ENCODE data around the gene TGFBR1.
"Not testable (repeated sequence)": the region's sequence is repeated elsewhere in the genome, so short reads cannot be mapped to it uniquely, and the experiment has no call there.

The TGFBR1 gene

DNA sequence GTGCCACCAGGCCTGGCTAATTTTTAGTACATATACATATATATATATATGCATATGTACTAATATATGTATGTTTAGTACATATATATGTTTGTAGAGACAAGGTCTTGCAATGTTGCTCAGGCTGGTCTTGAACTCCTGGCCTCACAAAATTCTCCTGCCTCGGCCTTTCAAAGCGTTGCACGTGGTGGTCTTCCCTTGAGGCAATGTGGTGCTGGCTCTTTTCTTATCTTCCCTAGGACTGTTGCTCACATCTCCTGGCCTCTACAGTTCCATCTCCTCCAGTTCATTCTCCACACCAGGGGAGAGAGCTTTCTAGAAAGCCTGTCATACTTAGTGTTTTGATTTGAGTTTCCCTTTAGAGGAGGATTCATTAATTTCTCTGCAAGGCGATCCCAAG lies 28.9 kb upstream of the TGFBR1 start:
- DNase-seq (ENCODE audit: low read depth) = no peak

DNA sequence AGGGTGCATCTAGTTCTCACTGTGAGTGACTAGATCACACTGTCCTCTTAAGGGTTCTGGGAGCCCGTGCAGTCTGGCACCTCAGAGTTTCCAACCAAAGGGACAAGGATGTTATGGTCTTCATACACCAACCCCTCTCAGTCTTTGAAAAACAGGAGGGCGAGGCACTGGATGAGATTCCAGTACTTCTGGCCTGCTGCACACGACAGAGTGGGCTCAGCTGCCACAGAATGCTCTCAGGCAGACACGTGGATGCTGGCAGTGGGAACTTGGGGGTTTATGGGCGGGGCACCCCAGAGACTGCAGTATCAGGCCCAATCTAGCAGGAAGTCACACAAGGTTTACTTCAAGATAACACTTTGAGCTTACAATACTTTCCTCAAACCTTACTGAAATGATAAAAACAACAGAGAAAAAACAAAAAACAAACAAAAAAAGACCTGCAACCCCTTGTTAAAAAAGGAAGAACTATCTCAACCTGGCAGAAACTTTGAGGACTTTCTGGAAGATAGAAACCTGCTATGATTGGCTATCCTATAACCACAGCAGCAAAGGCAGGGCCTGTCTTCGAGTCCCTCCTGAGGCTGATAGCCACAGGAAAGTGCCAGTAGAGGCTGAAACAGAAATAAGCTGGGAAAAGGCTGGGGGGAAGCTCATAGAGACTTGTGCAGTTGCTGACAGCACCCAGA lies 28.3 kb upstream of the TGFBR1 start:
- DNase-seq (ENCODE audit: low read depth) = peak; percentile 36

DNA sequence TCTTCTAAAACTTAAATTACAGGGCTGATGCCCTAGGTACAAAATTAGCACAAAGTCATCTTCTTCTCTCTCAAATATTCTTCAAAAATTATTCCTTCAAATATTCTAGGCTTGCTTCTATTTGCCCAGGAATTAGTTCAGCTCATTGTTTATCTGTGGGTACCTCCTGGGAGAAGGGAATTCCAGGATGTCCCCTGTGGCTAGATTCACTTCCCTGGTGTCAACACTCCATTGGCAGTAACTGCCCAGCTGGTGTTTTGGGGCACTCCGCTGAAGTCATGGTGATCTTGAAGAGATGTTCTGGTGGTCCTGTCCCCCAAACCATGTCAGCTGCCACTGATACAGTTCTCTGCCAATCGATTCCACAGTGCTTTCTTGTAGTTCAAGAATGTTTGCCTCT lies 26.2 kb upstream of the TGFBR1 start:
- no peak for DNase-seq (ENCODE audit: low read depth)

DNA sequence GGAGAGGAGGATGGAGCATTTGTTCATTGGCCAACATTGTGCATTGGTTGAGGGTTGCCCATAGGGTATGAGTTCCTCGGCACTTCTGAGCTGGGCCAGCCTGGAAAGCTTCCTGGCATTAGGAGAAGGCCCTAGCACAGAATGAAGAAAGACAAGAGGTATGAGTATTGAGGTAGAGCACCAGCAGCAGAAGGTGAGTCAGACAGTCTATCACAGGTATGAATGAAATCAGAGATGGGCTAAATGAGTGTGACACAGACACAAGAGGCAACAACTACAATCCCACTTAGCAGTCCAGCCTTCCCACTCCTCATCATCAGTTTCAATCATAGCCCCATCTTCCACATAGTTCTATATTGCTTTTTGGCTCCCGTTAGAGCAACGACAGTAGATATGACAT lies 25.4 kb upstream of the TGFBR1 start:
- no peak for DNase-seq (ENCODE audit: low read depth)

DNA sequence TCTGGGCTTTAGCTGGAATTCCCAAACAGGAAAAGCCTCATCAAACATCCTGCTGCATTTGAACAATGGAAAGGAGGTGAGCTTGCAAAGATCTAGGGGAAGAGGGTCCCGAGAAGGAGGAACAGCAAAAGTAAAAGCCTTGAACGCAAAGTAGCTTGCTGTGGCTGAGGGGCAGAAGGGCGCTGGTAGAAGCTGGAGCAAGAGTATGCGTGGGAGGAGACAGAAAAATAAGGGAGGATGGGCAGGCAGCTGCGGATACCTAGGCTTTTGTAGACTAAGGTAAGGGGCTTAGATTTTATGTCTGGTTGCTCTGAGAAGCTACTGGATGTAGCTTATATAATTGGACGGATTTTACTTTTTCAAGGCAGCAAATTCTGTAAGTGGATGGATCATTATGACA lies 21.9 kb upstream of the TGFBR1 start:
- DNase-seq (ENCODE audit: low read depth) = no peak

DNA sequence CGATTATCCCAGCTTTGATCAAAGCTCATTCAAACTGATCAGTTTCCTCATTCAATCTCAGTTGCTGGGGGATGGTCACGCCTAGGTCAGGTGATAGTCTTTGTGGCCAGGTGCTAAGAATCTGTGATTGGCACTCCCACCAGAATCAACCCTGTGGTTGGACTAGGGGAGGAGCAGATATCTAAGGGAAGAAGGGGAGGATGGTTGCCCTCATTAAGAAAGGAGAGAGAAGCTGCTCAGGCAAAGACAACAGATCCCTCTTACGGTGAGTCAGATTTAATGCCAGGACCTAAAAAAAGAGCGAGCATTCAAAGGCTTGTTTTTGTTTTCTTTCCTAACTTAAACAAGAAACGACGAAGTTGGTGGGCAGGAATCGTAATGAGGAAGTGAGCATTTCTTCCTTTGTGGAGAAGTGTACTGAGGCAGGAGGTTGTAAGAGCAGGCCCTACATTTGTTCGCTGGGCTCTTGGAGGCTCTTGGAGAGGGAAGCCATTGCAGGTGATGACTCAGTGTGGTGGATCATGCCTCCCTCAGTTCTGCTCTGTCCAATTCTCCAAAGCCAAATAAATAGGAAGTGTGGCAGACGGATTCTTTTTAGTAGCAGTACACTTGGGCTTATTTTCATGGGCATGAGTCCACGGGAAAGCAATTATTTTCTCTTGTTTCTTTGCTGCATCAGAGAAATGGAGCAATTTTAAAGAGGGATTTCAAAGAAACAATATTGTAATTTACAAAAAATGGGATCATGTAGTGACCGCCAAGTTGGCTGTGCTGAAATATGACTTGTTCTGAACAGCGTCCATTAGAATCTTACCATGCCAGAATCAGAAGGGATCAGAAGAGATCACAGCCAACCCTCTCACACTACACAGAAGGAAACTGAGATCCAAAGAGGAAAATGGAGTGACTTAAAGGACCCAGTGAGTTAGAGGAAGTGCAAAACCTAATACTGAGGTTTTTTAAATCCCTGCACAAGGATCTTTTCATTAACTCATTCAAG lies 18.7 kb upstream of the TGFBR1 start:
- no peak for DNase-seq (ENCODE audit: low read depth)

DNA sequence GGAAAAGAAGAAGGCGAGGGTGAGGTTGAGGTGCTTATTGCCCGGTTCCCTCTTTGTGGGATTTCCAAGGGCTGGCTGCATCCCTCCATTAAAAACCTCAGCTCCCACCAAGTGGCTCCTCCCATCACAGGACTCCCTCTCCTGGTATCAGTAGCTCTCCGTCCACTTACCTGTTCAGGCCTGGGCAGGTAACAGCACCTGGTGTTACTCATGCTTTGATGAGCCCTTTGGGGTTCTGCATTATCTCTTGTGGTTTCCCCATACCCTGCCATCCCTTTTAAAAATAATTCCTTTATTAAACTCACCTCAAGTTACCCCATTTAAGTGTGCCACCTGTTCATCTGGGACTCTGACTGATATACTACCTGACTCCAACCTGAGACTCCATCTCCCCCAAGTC lies 17.5 kb upstream of the TGFBR1 start:
- DNase-seq (ENCODE audit: low read depth) = no peak

DNA sequence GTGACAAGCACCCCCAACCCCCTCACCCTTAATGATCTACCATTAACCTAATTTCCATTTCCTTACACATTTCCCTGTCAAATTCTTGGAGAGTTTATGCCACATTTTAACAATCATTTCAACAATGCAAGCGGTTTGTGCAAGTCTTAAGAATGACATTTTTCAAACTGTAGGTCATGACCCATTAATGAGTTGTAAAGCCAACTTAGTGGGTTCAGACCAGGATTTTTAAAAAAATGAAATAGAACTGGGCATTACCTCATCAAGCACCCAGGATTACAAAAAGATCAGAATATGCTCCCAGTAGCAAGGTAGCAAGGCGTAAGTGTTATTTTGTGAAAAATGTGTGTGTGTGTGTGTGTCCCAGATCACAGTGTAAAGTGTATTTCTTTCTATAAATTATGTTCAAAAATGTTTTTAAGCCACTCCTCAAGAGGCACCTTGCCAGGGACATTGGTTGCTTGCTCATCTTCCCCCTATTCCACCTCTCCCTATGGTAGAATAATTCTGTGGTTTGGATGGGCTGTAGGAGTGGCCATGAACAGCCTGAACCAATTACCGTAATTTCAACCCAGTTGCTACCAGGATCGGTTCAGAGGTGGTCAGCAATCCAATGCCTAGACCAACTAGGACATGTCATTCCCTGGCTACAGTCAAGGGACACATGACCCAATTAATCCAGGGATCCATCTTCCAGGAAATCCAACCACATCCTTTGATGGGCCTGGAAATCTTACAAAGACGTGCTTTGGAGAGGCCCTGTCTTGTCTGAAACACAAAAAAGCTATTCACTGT lies 14.4 kb upstream of the TGFBR1 start:
- DNase-seq (ENCODE audit: low read depth) = no peak

DNA sequence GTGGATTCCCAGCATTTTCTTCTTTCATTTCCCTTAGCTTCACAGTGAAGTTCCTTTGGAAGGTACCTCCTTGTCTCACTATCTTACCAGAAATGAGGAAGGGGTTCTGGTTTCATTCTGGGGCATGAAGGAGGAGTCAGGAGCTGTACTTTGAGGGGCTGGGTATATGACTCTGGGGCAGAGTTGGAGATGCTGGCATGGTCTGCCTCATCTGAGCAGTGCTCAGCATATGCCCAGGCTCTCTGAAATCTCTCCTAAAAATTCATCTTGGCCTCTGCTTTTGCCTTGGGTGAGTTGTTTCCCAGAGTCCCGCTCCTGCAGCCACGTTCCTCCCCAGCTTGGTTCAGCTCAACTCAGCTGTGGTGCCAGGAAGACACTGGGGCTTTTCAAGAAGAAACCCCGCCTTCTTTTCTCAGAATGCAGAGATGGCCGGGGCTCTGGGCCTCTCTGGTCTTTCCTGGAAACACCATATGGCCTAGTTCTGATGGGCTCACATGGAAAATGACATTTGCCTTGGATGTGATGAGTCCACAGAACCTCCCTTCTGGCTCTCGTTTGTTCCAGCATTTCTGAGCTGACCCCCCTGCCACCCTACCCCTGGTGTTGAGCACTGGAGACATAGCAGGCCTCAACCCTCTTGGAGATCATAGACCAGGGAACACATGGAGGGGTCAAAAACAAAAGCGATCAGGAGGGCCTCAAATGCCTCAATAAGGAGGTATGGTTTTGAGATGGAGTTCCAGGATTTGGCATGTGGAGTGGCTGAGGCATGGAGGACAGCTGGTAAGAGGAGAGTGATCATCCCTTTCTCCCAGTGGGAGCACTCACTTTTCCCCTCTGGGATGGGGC lies 12.0 kb upstream of the TGFBR1 start:
- DNase-seq (ENCODE audit: low read depth) = no peak

DNA sequence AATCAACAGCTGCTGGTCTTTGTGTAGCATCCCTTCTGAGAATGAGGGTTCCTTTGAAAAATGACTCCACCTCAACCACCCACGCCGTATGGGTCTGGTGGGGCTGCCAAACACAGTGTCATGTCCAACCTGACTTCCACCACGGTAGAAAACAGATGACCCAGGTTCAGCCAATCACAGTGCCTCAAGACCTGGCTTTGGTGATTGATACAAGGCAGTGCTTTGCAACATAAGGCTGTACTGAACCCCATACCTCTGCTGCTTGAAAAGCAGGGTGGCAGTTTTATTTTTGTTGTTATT lies 11.5 kb upstream of the TGFBR1 start:
- no peak for DNase-seq (ENCODE audit: low read depth)

DNA sequence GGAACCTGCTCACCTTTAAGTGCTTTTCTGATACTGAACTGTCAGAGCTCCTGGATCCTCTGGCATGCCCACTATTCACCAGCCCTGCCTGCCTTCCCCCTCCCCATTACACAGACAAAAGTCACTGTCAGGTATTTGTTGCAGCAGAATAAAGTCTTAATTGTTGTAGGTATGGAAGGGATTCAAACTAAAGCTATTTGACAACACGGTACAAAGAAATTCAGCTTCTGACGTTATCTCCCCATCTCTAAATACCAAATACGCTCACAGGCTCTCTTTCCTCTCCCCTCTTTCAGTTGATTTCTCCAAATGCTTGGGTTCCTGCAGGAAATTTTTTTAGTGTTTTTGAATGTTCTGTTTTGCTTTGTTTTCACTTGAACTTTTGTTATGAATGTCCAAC lies 9.3 kb upstream of the TGFBR1 start:
- no peak for DNase-seq (ENCODE audit: low read depth)

DNA sequence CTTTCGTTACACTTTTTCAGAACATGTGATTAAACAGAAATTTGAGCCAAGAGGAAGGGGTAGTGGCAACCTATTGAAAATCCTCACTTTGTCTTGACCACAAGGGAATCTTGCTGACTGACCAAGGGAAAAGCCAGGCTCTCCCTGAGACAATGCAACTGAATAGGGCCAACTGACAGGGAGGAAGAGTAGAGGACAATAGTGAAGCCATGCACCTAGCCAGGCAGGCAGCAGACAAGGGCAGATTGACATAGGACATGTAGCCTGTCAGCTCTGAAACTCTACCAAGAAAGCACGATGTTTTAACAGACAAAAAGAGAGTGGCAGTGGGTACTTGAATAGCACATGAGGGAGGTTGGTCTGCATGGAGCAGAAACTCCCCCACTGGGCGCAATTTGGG lies 8.5 kb upstream of the TGFBR1 start:
- no peak for DNase-seq (ENCODE audit: low read depth)

DNA sequence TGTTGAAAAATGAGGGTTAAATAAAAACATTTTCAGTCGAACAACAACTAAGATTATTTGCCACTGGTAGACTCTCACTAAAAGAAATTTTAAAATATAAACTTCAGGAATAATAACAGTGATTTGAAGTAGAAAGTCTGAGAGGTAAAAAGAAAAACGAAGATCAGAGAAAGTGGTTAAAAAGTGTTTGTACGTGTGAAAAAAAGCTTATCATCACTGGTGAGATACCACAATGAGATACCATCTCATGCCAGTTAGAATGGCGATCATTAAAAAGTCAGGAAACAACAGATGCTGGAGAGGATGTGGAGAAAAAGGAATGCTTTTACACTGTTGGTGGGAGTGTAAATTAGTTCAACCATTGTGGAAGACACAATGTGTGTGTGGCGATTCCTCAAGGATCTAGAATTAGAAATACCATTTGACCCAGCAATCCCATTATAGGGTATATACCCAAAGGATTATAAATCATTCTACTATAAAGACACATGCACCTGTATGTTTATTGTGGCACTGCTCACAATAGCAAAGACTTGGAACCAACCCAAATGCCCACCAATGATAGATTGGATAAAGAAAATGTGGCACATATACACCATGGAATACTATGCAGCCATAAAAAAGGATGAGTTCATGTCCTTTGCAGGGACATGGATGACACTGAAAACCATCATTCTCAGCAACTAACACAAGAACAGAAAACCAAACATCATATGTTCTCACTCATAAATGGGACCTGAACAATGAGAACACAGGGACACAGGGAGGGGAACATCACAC lies 4.9 kb upstream of the TGFBR1 start:
- DNase-seq (ENCODE audit: low read depth) = not testable (repeated sequence)

DNA sequence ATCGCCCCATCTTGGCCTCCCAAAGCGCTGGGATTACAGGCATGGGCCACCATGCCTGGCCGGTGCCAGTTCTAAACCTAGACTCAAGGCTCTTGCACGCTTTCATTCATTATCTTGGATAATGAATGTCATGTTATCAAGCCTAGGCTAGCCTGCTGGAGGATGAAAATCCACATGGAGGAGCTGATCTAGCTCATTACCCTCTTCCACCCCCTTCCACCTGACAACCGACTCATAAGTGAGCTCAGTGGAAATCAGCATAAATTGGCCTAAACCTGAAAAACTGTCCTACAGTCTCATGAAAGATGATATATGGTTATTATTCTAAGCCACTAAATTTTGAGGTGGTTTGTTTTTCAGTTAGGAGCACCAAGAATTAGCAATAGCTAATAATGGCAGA lies 3.6 kb upstream of the TGFBR1 start:
- no peak for DNase-seq (ENCODE audit: low read depth)

DNA sequence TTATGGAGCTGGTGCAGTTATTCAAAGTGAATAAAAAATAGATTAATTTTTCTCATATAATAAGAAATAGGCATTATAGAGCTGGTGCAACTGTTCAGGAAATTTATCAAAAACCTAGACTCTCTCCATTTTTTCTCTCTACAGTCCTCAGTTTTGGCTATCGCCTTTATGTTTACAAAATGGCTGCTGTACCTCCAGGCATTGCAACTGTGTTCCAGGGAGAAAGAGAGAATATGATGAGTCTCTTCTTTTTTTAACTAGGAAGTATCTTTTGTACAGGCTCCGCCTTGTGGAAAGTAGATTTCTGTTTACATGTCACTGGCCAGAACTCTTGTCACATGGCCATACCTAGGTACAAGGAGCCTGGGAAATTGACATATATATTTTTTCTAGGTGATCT lies 3.1 kb upstream of the TGFBR1 start:
- no peak for DNase-seq (ENCODE audit: low read depth)

DNA sequence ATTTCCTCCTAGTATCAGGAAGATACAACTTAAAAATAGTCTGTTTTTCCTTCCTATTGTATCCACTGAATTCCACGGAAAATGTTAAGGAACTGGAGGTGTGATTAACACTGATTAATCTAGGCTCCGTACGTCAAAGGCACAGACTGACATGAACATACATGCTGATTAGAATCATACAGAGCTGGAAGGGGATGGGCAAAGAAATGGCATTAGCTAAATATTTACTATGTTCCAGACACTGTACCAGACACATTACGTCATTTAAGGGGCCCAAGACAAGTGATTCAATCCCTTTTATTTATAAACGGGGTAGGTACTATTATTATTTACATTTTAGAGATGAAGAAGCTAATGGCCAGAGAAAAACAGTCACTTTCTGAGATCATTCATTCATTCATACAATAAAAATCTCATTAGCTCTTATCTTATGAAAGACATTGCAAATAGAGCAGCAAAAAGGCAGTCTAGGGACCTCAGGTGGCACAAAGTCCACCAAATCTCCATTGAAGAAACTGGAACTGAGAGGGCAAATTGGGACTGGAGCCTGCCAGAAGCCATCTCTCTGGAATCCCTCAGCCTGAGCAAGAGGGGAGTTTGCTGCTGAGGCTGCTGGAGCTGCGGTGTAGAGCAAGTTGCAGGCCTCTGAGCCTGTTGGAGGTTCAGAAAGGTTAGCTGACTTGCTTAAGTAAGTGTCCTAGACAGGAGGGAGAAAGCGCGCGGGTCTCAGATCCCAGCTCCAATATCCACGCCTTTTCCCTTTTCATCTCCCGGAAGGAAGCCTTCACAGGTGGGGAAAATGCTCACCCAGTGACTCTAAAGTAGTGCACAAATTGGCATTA lies 1.6 kb upstream of the TGFBR1 start:
- no peak for DNase-seq (ENCODE audit: low read depth)

DNA sequence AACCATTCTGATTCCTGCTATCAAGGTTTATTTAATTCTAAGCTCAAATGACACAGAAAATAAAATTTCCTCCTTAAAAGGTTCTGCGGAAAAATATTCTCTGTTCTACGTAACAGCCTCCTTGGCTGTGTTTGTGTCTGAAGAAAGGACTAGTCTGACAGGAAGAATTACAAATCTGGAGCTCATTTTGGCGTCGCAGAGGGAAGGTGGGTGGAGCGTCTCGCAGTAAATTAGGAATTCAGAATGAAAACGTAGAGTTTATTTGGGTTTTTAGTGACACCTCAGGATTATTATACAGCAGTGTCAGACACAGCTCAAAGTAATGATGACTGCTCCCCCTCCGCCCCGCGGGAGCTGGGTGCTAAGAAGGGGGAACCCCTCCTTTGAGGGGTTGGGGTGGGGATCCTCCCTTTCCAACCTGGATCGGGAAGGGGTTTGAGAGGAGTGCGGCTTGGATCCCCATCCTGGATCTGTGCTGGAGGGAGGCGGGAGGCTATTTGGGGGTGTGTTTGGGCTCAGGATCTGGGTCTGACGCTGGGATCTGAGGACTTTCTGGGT lies 933 bp upstream of the TGFBR1 start:
- DNase-seq (ENCODE audit: low read depth) = no peak

DNA sequence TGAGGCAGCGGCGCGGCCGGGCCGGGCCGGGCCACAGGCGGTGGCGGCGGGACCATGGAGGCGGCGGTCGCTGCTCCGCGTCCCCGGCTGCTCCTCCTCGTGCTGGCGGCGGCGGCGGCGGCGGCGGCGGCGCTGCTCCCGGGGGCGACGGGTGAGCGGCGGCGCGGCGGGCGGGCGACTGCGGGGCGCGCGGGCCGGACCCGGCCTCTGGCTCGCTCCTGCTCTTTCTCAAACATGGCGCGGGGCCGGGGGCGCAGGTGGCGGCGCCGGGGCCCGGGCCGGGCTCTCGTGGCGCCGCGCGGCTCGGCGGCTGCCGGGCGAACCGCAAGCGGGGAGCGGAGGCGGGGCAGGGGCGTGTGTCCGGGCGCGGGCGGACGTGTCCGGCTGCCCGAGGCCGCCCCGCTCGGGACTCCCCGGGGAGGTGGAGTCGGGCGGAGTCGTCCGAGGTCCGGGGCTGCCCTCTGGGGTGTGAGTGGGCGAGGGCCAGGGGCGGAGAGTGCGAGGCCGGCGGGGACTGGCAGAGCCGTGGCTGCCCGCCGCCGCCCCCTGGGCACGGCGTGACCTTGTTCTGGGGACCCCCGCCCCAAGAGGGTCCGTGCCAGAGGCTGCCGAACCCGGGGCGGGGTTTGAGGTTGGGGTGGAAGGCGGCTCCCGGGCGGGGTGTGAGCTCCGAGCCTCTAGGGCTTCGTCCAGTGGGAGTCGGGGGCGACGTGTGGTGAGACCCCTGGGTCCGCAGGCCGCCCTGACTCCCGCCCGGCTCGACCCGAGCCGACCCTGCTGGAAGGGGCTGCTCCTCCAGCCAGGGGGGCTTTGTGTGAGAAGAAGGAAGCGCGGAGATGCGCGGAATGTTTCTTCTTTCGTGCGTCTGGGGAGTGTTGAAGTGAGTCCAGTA lies 485 bp downstream of the TGFBR1 start:
- peak; percentile 47 for DNase-seq (ENCODE audit: low read depth)

DNA sequence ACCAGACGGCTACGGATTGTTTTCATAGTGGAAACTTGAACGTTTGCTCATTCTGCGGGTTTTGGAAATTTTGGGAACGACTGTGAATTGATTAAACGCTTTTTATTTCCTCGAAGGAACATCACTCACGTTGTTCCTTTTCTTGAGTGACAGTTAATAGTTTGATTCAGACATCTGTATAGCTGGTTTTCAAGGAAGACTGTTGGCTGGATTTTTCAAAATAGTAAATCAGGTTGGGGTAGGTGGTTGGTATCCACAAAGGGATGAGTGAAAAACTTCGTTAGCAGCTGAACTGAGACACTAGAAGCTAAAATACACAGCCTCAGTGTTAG lies 1.1 kb downstream of the TGFBR1 start:
- no peak for DNase-seq (ENCODE audit: low read depth)

All from stimulated activated CD8-positive, alpha-beta memory T cell treated with anti-CD3 and anti-CD28 coated beads, Interleukin-12 subunit alpha, Interleukin-12 subunit beta, amount 100 ng/mL, for 4 hours (primary cell).